RKO (cell line): ENCODE data around the gene ATAD2B.
"Not testable (repeated sequence)": the region's sequence is repeated elsewhere in the genome, so short reads cannot be mapped to it uniquely, and the experiment has no call there.

Source experiments
- DNase-seq: peaks from one replicate; pipeline ENCODE4 v3.0.0-alpha.2; 2016; ENCODE audit warnings: low spot score

The ATAD2B gene

DNA sequence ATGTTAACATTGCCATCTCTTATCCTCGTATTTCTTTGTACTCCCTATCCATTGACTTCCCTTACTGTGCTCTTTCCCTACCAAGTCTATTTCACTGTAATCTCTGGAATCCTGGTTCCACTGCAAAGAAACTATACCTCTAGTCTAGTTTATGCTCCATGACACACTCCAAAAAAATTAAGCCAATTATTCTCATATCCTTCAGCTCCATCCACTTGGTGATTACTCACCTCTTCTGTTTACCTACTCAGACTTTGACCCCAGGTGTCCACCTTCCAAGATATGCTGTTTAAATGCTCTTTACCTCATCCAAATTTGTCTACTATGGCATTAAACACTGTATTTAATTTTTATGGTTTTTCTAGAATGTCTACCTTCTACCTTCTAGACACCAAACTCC lies 137.9 kb downstream of the ATAD2B start:
- DNase-seq, result no peak

- no peak for DNase-seq
Measured at GRCh38 chr2:23788100-23788499, 138.8 kb downstream of the ATAD2B start.

DNA sequence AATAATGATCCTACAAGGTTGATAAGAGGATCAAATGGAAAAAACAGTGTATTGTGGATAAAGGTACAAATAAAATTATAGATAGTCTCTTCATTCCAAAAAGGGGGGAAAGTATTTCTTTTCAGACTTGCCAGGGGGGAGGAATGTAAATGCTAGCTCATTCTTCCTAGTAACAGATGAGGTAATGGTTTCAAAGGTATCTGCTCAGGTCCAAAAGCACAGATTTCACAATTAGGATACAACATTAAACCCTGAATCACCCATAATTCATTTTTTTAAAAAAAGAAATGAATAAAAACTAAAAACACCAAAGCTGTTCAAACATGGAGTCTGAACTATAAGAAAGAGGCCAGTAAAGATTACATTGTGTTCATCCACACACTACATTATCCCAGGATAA lies 142.0 kb downstream of the ATAD2B start:
- DNase-seq, result no peak

DNA sequence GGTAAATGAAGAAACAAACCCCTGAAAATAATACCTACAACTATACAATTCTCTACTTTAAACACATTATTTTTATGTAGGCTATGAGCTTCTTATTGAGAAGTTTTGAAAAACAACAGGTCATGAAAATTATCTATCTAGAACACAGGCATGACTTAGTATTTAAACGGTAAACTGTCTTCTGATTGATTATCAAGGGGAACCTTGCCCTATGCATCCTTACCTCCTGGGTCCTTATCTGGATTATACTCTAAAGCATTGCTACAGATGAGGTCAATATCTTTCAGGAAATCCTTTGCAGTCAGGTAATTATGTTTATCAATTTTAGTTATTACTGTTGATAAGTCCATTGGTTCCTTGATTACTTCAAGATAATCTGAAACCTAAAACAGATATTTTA lies 144.3 kb downstream of the ATAD2B start:
- DNase-seq, result no peak

DNA sequence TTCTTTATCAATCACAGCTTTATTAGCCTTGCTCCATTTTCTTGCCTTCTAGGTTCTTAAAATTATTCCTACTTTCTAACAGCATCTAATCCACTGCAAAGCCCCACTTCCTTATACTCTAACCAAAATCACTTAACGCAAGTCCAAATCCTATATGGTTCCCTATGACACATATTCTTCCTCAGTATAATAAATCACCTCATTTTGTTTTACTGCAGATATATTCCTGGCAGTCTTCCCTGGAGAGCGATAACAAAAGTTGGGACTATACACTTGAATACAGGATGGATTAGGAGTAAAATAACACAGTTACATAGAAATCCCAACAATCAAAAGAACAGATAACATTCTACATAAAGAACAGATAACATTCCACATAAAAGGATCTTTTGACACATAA lies 144.8 kb downstream of the ATAD2B start:
- DNase-seq, result no peak

GRCh38 chr2:23780465-23780864 lies 146.5 kb downstream of the ATAD2B start:
- not testable (repeated sequence) for DNase-seq

GRCh38 chr2:23777826-23778225 lies 149.1 kb downstream of the ATAD2B start:
- DNase-seq, result no peak

GRCh38 chr2:23776021-23776420 lies 150.9 kb downstream of the ATAD2B start:
- no peak for DNase-seq

DNA sequence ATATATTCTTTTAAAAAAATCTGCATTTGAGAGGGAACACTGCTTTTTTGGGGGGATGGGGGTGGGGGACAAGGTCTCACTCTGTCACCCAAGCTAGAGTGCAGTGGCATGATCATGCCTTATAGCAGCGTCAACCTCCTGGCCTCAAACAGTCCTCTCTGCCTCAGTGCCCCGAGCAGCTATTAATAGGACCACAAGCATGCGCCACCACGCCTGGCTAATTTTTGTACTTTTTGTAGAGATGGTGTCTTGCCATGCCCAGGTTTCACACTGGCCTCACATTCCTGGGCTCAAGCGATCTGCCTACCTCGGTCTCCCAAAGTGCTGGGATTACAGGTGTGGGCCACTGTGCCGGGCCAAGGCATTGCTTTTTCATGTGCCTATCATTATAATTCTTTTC lies 154.2 kb downstream of the ATAD2B start:
- DNase-seq, result no peak

GRCh38 chr2:23772056-23772455 lies 154.9 kb downstream of the ATAD2B start:
- DNase-seq, result no peak

DNA sequence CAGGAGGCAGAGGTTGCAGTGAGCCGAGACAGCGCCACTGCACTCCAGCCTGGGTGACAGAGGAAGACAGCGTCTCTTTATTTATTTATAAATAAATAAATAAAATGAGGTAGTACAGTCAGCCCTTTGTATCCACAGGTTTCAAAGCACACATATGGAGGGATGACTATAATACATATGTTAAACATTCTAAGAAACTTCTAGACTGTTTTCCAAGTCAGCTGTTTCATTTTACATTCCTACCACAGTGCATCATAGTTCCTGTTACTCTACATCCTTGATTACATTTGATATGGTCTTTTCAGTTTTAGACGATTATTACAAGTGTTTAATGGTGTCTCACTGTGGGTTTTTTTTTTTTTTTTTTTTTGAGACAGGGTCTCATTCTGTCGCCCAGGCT lies 157.6 kb downstream of the ATAD2B start:
- DNase-seq, result no peak

- no peak for DNase-seq
Measured at GRCh38 chr2:23767876-23768621, 158.9 kb downstream of the ATAD2B start.

DNA sequence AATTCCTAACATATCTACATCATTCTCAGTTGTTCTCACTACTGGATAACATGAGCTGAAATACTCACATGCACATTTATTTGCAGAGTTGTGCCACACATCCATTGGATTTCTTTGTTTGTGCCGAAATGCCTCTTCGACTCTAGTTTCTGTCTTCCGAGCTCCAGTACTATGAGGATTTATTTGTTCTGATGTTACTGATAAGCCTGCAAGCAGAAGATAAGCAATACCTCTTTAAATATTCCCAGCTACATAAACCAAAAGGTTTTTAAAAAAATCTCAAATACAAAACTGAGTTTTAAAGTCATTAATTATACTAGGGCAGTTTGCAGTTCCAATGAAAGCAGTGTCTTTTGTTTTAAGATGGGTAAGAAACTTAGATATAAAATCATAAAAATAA lies 164.8 kb downstream of the ATAD2B start:
- no peak for DNase-seq

DNA sequence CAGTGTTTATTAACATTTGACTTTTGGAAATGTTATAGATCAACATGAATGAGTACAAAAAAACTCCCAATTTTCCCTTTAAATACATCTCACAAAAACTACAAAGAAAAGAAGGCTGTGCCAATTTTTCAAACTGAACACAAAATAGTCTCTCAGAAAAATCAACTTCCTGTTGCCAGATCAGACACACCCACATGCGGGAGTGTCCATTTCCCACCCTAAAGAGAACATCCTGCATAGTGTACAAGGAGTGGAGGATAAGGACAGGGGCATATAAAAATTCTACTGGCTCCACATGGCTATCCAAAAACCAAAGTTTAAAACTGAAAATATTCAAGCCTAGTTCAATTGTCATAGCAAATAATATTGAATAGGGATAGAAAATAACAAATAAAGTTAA lies 165.3 kb downstream of the ATAD2B start:
- no peak for DNase-seq

DNA sequence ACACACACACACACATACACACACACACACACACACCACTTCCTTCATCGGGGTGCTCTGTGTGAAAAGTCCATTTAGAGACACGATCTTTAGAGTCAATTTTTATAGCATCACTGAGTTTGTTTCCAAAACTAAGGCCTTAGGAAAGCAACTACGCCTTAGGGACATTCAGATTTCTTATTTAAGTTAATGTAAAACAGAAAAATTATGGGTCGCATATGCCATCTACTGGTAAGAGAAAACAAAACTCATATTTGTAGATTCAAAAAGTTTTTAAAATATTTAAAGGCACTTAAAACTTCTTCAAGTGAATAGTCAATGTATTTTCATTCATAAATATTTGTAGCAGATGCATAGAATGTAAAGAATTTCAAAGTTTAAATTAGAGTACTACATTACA lies 166.2 kb downstream of the ATAD2B start:
- DNase-seq, result peak; percentile 49

DNA sequence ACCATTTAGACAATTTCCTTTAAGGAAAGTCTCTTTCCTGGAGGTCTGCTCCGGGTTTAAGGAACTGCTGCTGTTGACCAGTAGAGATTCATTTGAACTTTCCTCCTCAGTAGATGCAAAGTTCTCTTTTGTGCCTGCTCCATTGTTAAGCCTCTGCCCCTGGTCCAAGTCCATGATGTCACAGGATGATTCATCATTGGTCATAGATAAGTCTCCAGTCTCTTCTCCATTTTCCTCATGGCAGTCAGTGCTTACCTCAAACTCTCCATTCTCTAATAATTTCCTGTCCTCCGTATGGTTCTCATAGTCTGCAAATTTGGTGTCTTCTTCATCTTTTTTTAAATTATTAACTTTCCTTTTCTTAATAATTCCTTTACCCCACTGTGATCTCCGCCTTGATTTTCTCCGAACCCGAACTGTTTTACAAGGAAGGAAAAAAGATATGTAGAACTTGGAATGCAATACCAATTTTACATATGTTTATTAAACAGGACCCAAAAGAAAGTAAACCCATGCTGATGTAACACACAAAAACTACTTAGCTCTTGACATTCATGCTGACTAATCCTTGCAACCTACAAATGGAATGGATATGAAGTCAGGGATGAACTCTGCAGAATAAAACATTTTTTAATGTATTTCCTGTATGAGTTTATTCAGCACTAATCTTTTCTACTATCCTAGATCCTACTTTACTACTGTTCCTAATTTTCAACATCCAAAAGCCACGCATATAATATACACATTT lies 169.1 kb downstream of the ATAD2B start:
- peak; percentile 74 for DNase-seq

DNA sequence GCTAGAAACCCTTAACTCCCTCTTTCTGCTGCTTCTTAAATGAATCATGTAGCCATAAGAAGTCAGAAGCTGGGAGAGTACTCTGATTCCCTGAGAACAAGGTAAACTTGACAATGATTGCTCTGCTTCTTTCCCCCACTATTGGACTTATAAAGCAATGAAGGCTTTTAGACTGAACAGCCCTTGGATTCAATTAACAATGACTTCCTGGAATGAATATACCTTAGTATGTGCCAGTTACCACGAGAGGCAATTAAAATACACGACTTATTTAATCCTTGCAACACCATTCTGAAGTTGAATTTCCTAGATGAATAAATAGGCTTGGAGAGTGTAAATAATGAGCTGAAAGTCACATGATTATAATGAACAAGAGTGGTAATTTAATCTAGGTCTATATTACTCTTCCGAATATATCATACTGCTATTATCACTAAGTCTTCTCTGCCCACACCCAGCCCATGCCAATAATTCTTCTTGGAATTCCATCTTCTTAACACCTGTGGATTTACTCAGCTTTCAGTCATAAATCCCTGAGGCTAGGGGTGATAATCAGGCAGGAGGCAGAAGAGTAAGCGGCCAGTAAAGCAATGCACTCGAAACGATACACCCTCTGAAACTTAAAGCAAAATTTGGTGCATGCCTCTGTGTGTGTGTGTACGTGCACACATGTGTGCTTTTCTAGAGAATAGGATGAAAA lies 170.2 kb downstream of the ATAD2B start:
- DNase-seq, result no peak

DNA sequence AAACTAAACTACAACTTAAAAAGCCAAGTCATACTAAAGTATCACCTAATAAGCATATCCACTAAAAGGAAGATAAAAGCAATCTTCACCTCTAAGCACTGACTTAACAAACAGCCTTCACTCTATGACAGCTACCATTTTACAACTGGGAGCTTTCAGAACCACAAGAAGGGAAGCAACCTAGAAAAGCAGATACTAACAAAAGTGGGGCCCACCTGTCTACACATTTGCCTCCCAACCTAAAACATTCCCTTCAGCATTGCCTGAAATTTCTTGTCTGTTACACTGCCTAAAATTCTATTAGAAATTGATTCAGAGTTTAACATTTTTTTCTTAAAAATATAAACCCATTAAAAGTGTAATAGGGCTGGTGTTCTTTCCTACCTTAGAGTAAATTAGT lies 172.0 kb downstream of the ATAD2B start:
- DNase-seq, result no peak

- no peak for DNase-seq
Measured at GRCh38 chr2:23753291-23754010, 173.5 kb downstream of the ATAD2B start.

GRCh38 chr2:23751747-23752265 lies 175.1 kb downstream of the ATAD2B start:
- DNase-seq, result no peak

DNA sequence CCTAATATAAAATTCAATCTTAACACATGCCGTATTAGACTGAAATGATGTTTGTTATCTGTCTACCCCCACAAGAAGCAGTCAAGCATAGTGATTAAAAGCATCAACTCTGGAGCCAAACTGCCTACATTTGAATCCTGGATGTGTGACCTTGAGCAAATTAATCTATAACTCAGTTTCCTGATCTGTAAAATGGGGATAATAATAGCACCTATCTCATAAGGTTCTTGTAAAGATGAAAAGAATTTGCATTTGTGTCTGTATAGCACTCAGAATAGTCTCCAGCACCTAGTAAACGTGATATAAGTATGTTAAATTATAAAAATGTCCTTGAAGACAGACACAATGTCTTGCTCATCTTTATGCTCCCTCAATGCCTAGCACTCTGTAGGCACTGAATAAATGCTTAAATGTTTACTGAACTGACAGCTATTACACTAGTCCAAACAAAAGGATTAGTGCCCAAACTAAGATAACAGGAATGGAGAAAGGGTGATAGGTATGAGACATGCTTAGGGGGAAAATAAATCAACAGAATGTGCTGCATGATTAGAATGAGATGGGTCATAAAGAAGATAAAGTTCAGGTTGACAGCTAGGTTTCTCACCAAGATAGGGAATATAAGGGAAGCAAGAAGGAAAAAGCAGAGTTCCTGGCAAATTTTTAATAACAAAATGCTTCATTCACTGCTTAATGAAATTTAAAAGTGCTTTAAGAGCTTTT lies 180.6 kb downstream of the ATAD2B start:
- DNase-seq, result no peak

DNA sequence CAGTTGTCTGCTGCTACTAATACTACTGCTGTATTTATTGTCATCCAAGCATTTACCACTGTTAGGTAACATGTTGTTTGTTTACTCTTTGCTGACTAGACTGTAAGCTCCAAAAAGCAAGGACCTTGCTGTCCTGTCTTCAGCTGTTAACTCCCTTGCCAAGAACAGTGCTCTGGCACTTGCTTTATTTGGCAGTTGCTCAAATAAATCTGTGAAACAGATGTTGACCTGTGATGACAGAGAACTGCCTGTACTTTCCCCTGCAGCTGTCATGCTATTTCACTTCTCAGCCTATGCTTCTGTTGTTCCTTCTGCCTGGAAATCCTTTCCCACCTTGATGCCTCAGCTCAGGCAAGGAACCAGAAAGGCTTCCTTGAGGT lies 181.2 kb downstream of the ATAD2B start:
- DNase-seq, result no peak
